Endometrium (tissue), 2 donors: ENCODE results near the gene DENND4B.
"Not testable (repeated sequence)": the region's sequence is repeated elsewhere in the genome, so short reads cannot be mapped to it uniquely, and the experiment has no call there.

Experiments
- FAIRE-seq: peaks from 2 replicates; lab custom pipeline; 2012; peaks lifted over from hg19 to GRCh38; lab: Jason Lieb, UNC
- donor health status: control.
- donor health status: control.

The DENND4B gene, protein sequence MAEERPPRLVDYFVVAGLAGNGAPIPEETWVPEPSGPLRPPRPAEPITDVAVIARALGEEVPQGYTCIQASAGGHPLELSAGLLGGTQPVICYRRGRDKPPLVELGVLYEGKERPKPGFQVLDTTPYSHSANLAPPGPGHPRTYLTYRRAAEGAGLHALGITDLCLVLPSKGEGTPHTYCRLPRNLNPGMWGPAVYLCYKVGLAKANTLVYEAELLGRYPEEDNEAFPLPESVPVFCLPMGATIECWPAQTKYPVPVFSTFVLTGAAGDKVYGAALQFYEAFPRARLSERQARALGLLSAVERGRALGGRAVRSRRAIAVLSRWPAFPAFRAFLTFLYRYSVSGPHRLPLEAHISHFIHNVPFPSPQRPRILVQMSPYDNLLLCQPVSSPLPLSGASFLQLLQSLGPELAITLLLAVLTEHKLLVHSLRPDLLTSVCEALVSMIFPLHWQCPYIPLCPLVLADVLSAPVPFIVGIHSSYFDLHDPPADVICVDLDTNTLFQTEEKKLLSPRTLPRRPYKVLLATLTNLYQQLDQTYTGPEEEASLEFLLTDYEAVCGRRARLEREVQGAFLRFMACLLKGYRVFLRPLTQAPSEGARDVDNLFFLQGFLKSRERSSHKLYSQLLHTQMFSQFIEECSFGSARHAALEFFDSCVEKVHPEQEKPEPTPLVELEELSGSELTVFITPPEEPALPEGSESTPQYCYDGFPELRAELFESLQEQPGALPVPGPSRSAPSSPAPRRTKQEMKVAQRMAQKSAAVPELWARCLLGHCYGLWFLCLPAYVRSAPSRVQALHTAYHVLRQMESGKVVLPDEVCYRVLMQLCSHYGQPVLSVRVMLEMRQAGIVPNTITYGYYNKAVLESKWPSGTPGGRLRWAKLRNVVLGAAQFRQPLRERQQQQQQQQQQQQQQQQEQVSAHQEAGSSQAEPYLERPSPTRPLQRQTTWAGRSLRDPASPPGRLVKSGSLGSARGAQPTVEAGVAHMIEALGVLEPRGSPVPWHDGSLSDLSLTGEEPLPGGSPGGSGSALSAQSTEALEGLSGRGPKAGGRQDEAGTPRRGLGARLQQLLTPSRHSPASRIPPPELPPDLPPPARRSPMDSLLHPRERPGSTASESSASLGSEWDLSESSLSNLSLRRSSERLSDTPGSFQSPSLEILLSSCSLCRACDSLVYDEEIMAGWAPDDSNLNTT (N-terminal part only)

DNA sequence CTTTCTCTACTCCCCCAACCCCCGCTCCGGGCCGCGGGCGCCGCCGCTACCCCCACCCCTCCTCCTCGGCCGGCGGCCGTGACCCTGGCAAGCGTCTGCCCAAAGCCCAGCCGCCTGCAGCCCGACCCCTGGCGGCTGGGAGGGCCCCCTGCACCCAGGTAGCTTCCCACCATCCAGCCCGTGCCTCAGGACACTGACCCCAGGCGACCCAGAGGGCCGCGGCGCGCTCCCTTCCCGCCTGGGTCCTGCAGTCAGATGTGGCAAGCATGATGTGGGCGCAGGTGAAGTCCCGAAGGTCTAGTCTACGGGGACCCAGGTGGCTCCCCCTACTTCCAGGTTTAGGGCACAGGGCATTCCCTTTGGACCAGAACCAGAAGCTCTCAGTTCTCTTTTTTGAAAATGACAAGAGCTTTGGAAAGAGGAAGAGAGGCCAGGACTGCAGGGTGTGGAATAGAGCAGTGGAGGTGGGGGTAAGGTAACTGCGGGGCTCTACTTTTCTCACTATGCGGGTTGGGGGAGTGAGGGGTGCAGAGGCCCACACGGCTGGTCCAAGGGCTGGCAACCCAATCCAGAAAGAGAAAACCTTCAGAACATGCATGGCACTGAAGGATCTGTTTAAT, at the start of gene DENND4B:
Gene DENND4B (minus strand): TSS at position 97 of the 620 bp plus-strand sequence. CDS start 2,344 bp downstream, outside the sequence.
- FAIRE-seq = no peak

DNA sequence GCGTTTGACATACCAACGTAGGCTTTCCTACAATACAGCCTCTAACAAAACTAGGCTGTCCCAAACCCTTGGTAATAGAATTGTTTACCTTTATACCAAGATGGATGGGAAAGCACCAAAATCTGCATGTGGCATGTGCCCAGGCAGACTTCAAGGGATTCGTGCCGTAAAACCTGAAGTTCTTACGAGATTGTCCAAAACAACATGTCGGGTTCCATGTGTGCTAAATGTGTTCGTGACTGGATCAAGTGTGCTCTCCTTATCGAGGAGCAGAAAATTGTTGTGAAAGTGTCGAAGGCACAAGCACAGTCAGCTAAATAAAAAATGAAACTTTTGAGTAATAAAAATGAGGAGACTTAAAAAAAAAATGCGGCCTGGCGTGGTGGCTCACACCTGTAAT, 49.1 kb upstream of the DENND4B start:
- no peak for FAIRE-seq

GRCh38 chr1:153995202-153995601, 48.7 kb upstream of the DENND4B start:
- no peak for FAIRE-seq

DNA sequence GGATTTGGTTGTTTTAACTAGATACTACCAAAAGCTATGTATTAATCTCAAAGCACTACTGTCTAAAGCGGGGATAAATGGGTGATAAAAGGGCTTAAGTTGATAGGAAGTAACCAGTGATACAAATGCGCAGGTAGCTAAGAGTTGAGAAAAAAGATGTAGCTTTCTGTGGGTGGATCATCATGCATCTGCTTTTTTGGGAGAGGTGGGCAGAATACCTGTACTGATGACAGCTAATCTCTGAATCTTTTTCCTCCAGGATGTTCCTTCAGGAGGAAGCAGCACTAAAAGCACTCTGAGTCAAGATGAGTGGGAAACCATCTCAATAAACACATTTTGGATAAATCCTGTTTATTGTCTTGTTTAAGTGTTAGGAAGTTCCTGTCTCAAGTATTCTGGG, 45.3 kb upstream of the DENND4B start:
- no peak for FAIRE-seq

GRCh38 chr1:153991151-153991630, 44.7 kb upstream of the DENND4B start:
- FAIRE-seq = no peak

DNA sequence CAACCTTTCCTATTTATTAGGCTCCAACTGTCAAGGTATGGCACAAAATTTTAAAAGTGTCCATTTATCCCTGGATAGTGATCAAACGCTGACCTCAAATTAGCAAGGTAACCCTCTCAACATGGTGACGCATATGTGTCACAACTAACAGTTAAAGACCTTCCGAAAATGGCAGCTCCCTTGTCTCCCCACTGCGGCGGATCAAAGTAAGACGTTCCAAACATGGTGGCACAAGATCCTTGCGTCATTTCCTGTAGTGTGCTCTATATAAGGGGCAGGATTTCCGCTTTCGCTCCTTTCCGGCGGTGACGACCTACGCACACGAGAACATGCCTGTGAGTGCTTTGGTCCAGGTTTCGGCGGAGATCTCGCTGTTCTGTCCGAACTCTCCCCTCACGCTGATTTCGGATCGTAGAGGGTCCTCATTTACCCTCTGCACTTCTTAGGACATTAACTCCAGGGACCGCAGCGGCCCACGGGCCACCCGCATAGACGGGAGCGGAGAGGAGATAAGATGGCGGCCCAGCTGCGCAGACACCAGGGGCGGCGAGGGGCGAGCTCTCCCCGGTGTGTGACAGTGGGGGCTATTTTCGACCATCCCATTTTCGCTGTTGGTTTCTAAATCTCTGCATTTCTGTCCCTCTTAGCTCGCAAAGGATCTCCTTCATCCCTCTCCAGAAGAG, 44.1 kb upstream of the DENND4B start, which contains the start of gene RPS27:
Gene RPS27 (plus strand): TSS at position 295 of the 683 bp plus-strand sequence. CDS start 35 bp downstream, at position 330.
- FAIRE-seq = peak; percentile 87

DNA sequence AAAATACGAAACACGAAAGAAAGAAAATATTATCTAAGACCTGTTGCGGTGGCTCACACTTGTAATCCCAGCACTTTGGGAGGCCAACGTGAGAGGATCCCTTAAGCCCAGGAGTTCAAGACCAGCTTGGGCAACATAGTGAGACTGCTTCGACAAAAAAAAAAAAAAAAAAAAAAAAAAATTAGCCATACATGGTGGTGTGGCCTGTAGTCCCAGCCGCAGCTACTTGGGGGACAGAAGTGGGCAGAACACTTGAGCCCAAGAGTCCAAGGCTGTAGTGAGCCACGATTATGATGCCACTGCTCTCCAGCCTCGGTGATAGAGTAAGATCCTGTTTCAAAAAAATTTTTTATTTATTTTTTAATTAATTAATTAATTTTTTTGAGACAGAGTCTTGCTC, 41.1 kb upstream of the DENND4B start:
- no peak for FAIRE-seq

- no peak for FAIRE-seq
Observed at GRCh38 chr1:153985941-153986761, 39.6 kb upstream of the DENND4B start, which contains the start of gene RAB13. Gene RAB13 (minus strand): TSS chr1:153986339. CDS start chr1:153986236, 103 bp downstream.

DNA sequence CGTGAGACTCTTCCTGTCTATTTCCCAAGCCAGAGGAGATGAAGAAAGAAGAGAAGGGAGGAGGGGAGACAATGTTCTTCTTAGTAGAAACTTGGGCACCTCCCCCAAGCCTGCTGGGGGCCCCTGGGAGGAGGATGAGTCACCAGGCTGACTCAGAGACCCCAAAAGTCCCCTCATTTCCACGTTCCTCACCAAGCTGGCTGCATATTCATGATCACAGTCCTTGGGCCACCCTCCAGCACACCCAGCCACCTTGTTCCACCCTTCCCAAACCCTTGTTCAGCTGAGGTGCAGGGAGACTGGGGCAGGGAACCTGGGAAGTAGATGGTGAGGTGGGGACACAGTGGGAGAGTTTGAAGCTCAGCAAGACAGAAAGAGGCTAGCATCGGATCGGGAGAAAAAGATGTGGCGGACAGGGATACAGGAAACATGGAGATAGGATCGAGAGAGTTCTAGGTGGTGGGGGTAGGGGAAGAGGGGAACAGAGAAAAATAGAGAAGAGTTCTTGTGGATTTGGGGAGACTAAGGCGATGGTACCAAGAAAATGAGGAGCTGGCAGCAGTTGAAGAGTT, 38.9 kb upstream of the DENND4B start:
- FAIRE-seq = no peak

- no peak for FAIRE-seq
Observed at GRCh38 chr1:153984123-153984894, 37.8 kb upstream of the DENND4B start.

GRCh38 chr1:153981735-153982134, 35.2 kb upstream of the DENND4B start:
- FAIRE-seq = not testable (repeated sequence)

DNA sequence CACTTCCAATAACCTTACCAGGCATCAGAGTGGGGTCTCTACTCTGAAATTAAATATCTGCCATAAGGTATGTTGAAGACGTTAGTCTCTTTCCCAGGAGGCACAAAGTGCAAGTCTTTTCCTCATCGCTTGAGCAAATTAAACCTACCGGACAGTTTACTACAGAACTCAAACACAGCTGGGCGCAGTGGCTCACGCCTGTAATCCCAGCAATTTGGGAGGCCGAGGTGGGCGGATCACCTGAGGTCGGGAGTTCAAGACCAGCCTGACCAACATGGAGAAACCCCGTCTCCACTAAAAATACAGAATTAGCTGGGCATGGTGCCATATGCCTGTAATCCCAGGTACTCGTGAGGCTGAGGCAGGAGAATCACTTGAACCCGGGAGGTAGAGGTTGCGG, 32.6 kb upstream of the DENND4B start:
- not testable (repeated sequence) for FAIRE-seq

GRCh38 chr1:153978274-153978909, 31.9 kb upstream of the DENND4B start:
- no peak for FAIRE-seq

DNA sequence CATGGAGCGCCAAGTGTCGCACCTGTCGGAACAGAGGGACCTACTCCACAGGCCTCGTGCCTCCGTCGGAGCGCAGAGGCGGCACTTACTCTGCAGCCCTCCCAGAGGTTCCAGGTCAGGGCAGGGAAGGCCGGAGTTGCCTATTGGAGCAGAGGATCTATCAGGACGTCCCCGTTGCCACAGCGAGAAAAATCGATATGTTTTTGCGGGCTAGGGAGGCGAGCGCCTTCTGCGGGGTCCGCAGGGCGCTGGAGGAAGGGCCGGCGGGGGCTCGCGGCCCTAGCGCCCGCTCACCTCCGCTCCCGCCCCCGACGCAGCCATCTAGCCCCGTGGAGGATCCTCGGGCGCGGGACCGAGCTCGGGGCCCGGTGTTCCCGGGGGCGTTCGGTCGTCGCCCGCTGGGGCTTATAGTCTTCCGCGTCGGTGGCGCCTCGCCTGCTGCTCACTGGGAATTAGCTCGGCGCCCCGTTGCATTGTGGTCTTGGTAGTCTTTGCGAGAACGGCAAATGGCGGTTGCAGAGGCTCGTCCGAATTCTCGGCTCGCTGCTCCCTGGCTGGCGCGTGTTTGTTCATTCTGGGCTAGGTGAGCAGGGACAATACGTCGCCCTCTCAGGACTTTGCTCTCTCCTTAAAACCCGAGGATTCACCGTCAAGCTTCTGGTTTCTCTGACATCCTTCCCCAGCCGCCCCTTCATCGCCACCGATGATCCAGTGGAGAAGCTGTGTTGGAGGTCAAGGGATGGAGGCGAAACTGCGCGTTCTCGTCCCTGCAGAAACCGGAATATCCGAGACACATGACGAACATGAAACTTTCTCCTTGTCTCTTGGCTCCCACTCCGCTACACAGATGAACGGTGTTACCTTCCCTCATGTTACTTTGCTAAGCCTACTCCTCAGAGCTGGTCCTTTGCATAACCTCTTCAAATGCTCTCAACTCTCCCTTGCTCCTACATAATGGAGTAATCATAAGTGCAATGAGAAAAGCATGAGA, 31.0 kb upstream of the DENND4B start, which contains the start of gene JTB:
Gene JTB (minus strand): TSS at position 425 of the 991 bp plus-strand sequence. CDS start 422 bp downstream, at position 3.
- no peak for FAIRE-seq

DNA sequence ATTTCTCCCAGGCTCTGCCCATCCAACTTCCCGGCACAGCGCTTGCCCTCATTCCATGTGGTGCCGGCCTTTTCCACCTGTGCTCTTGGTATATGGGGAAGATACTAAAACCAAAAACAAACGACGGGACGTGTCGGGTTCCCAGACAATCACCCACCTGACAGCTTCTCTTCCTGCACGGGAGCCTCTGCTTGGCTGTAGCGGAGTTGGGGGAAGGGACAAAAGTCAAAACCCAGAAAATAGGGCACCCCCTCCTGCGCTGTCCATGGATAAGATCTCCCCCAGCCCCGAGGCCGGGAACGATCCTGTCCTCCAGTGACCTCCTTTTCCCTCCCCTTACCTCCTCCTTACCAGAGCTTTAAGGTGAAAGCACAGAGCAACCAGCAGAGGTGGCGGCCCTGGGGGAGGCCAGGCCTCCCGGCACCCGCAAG, 30.3 kb upstream of the DENND4B start:
- FAIRE-seq = no peak

- FAIRE-seq = no peak
Observed at GRCh38 chr1:153973525-153973924, 27.0 kb upstream of the DENND4B start.

- no peak for FAIRE-seq
Observed at GRCh38 chr1:153973071-153973470, 26.6 kb upstream of the DENND4B start.
